K562 (cell line): ENCODE results near the gene OR7A5. TPM values are rescaled to one million over a fixed set of nuclear protein-coding genes. Genes with fewer than 3 reads are reported as not detected.
A peak's percentile ranks its signal among the peaks of the same experiment; 100 is the strongest.

Experiments
- BCOR ChIP-seq: fragments of 450-650 bp; IDR thresholded peaks from 2 replicates; pipeline ENCODE4 v1.6.1; 2016
- BDP1 ChIP-seq: IDR thresholded peaks from 3 replicates; pipeline ENCODE4 v1.6.1; 2011; ENCODE audit not compliant: insufficient read length, insufficient read depth
- CBFA2T2 ChIP-seq: fragments of 450-650 bp; conservative IDR thresholded peaks from 2 replicates; pipeline ENCODE4 v1.6.1; 2017; ENCODE audit warnings: mild to moderate bottlenecking
- JUNB ChIP-seq: fragments of 450-650 bp; formaldehyde crosslinking; conservative IDR thresholded peaks from 2 replicates; pipeline ENCODE4 v1.4.0; 2020; ENCODE audit warnings: mild to moderate bottlenecking
- KDM5B ChIP-seq: fragments of 200-600 bp; sonication (generic); IDR thresholded peaks from 2 replicates; pipeline ENCODE4 v1.6.1; 2012; ENCODE audit warnings: low read depth, mild to moderate bottlenecking, moderate library complexity, low read length, control low read depth, inconsistent platforms; ENCODE audit not compliant: insufficient replicate concordance
- LCOR ChIP-seq: sonication (generic); formaldehyde crosslinking; IDR thresholded peaks from 2 replicates; pipeline ENCODE4 v1.8.0; 2022; ENCODE audit warnings: mild to moderate bottlenecking, missing genetic modification reagents
- NR2F6 ChIP-seq: fragments of 450-650 bp; formaldehyde crosslinking; IDR thresholded peaks from 2 replicates; pipeline ENCODE4 v1.4.0; 2020; ENCODE audit warnings: mild to moderate bottlenecking
- NR4A1 ChIP-seq, 2 experiments: fragments of 250-450 bp in 1 of 2; fragments of 450-650 bp in 1 of 2; sonication (Bioruptor Pico) in 1 of 2; IDR thresholded peaks; 2 replicates each; pipeline versions ENCODE4 v1.4.0 to v1.6.1; 2016 to 2020; ENCODE audit warnings: mild to moderate bottlenecking in 2 of 2, missing compliant biosample characterization in 1 of 2, missing genetic modification characterization in 1 of 2, moderate library complexity in 1 of 2
- PHB2 ChIP-seq: fragments of 450-650 bp; IDR thresholded peaks from 2 replicates; pipeline ENCODE4 v1.6.1; 2017; ENCODE audit warnings: low read depth
- RFX7 ChIP-seq: fragments of 250-450 bp; sonication (Bioruptor Pico); IDR thresholded peaks from 2 replicates; pipeline ENCODE4 v1.5.1; 2021; ENCODE audit warnings: mild to moderate bottlenecking
- STAT5A ChIP-seq: IDR thresholded peaks from 2 replicates; pipeline ENCODE4 v1.6.1; 2012; ENCODE audit warnings: low read length, inconsistent platforms, borderline replicate concordance
- STAT5B ChIP-seq: fragments of 250-450 bp; sonication (Bioruptor Pico); IDR thresholded peaks from 2 replicates; pipeline ENCODE4 v1.8.0; 2021; ENCODE audit warnings: mild to moderate bottlenecking, inconsistent platforms
- XRCC3 ChIP-seq: fragments of 450-650 bp; IDR thresholded peaks from 2 replicates; pipeline ENCODE4 v1.6.1; 2017; ENCODE audit warnings: mild to moderate bottlenecking, moderate library complexity
- polyA plus RNA-seq, 8 experiments: library from polyadenylated mRNA; depleted of rRNA in 4 of 8; stranded (reverse) in 5 of 8; unstranded in 3 of 8; fragments of >200 nt; fragmentation: Nextera tagmentation in 2 of 8; fragmentation: Illumina TruSeq in 1 of 8; extraction: Ambion mirVana in 2 of 8; extraction: Trizol in 1 of 8; gene quantifications; 2 replicates each; pipeline versions ENCODE4 v1.2.1 to v1.2.3, GENCODE V29; 2011 to 2014; ENCODE audit warnings: inconsistent platforms in 1 of 8, missing spikeins in 1 of 8
- total RNA-seq, 7 experiments: library from RNA; depleted of rRNA in 6 of 7; stranded (reverse); fragments of >200 nt in 6 of 7; fragmentation: Illumina TruSeq in 2 of 7; extraction: Trizol in 2 of 7; gene quantifications; 2 replicates each; pipeline versions ENCODE4 v1.2.1 to v1.2.3, GENCODE V29; 2011 to 2021; ENCODE audit warnings: low replicate concordance in 1 of 7
- TF ChIP-seq, protein P1 (sequence below): sonication (generic); formaldehyde crosslinking; IDR thresholded peaks from 2 replicates; pipeline ENCODE4 v1.8.1; 2023; ENCODE audit warnings: mild to moderate bottlenecking, missing genetic modification reagents
- TF ChIP-seq, protein P2 (sequence below), 2 experiments: fragments of 450-650 bp in 1 of 2; sonication (generic) in 1 of 2; formaldehyde crosslinking in 1 of 2; IDR thresholded peaks; 2 replicates each; pipeline versions ENCODE4 v1.7.1 to v1.9.0; 2016 to 2022; ENCODE audit warnings: inconsistent platforms in 1 of 2, mild to moderate bottlenecking in 1 of 2, missing genetic modification reagents in 1 of 2
- TF ChIP-seq, protein P3 (sequence below): sonication (generic); IDR thresholded peaks from 2 replicates; pipeline ENCODE4 v1.6.1; 2016

The OR7A5 gene
- total and polyA plus RNA-seq, 9 of the 15 experiments (the other 6 are each of a cell fraction or from before 2014, with no cell fraction given), result not detected

DNA sequence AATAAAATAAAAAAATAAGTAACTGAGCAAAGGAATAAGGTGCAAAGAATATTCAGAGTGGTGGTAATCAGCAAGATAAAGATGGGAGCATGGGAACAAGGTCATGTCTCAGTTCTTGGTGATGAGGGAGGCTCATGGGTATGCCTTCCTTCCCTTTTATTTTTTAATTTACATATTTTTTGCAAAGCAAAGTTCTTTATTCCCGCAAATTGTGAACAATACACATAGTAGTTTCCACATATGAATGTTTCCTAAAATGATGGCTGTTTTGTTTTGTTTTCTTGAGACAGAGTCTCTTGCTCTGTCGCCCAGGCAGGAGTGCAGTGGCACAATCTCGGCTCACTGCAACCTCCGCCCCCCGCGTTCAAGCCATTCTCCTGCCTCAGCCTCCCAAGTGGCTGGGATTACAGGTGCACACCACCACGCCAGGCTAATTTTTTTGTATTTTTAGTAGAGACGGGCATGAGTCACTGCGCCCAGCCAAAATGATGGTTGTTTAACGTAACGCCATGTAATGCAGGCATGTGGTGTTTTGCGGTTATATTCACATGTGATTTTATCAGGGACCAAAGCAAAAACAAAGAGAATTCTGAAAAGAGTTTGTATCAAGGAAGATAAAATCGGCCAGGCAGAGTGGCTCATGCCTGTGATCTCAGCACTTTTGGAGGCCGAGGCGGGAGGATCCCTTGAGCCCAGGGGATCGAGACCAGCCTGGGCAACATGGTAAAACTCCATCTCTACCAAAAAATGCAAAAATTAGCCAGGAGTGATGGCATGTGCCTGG is 52.2 kb downstream of the OR7A5 start (continued):
- TF ChIP-seq RFX7 (CRISPR knock-in tag), result no peak
- TF ChIP-seq NR4A1 (CRISPR knock-in tag; IDR thresholded peaks at IDR 0.05), result no peak
- no peak for TF ChIP-seq NR4A1 (tag; IDR thresholded peaks at IDR 0.05)
- no peak for TF ChIP-seq STAT5A
- no peak for TF ChIP-seq XRCC3
- TF ChIP-seq, protein P1, sequence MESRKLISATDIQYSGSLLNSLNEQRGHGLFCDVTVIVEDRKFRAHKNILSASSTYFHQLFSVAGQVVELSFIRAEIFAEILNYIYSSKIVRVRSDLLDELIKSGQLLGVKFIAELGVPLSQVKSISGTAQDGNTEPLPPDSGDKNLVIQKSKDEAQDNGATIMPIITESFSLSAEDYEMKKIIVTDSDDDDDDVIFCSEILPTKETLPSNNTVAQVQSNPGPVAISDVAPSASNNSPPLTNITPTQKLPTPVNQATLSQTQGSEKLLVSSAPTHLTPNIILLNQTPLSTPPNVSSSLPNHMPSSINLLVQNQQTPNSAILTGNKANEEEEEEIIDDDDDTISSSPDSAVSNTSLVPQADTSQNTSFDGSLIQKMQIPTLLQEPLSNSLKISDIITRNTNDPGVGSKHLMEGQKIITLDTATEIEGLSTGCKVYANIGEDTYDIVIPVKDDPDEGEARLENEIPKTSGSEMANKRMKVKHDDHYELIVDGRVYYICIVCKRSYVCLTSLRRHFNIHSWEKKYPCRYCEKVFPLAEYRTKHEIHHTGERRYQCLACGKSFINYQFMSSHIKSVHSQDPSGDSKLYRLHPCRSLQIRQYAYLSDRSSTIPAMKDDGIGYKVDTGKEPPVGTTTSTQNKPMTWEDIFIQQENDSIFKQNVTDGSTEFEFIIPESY (CRISPR knock-in tag), result no peak
- no peak for TF ChIP-seq JUNB
- TF ChIP-seq, protein P2, sequence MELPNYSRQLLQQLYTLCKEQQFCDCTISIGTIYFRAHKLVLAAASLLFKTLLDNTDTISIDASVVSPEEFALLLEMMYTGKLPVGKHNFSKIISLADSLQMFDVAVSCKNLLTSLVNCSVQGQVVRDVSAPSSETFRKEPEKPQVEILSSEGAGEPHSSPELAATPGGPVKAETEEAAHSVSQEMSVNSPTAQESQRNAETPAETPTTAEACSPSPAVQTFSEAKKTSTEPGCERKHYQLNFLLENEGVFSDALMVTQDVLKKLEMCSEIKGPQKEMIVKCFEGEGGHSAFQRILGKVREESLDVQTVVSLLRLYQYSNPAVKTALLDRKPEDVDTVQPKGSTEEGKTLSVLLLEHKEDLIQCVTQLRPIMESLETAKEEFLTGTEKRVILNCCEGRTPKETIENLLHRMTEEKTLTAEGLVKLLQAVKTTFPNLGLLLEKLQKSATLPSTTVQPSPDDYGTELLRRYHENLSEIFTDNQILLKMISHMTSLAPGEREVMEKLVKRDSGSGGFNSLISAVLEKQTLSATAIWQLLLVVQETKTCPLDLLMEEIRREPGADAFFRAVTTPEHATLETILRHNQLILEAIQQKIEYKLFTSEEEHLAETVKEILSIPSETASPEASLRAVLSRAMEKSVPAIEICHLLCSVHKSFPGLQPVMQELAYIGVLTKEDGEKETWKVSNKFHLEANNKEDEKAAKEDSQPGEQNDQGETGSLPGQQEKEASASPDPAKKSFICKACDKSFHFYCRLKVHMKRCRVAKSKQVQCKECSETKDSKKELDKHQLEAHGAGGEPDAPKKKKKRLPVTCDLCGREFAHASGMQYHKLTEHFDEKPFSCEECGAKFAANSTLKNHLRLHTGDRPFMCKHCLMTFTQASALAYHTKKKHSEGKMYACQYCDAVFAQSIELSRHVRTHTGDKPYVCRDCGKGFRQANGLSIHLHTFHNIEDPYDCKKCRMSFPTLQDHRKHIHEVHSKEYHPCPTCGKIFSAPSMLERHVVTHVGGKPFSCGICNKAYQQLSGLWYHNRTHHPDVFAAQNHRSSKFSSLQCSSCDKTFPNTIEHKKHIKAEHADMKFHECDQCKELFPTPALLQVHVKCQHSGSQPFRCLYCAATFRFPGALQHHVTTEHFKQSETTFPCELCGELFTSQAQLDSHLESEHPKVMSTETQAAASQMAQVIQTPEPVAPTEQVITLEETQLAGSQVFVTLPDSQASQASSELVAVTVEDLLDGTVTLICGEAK (IDR thresholded peaks at IDR 0.05), result 0 out of 2 replicates have a peak, but pooled peaks have one; percentile 23
- TF ChIP-seq, protein P2 (CRISPR knock-in tag; IDR thresholded peaks at IDR 0.05), result no peak
- no peak for TF ChIP-seq PHB2
- TF ChIP-seq, protein P3, sequence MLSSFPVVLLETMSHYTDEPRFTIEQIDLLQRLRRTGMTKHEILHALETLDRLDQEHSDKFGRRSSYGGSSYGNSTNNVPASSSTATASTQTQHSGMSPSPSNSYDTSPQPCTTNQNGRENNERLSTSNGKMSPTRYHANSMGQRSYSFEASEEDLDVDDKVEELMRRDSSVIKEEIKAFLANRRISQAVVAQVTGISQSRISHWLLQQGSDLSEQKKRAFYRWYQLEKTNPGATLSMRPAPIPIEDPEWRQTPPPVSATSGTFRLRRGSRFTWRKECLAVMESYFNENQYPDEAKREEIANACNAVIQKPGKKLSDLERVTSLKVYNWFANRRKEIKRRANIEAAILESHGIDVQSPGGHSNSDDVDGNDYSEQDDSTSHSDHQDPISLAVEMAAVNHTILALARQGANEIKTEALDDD, result no peak
- TF ChIP-seq NR2F6 (CRISPR knock-in tag), result no peak
- no peak for TF ChIP-seq CBFA2T2
- TF ChIP-seq STAT5B (CRISPR knock-in tag), result no peak
- TF ChIP-seq LCOR (CRISPR knock-in tag), result peak; percentile 52; the same call in 1 of the 2 replicates
- no peak for TF ChIP-seq KDM5B
- TF ChIP-seq BDP1, result no peak
- no peak; the same call in 1 of the 2 replicates for TF ChIP-seq BCOR
